ENCODE measurements around the gene NNT.
"Not testable (repeated sequence)": the region's sequence is repeated elsewhere in the genome, so short reads cannot be mapped to it uniquely, and the experiment has no call there.

The NNT gene

DNA sequence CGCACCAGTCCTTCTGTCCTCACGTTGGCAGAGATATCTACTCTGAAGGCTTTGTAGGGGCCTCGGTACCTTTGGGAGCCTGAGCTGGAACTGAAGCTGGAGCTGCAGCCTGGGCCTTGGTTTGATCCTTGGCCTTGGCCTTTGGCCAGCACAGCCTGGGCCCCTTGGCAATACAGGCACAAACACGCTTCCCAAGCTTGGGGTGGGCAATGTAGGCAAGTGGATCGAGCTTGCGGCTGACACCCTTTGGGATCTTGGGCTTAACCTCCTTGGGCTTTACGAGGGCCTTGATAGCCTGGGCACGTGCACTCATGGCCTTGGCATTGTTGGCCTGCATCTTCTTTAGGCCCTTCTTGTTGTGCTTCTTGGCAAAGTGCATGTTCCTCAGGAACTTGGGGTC lies 63.7 kb downstream of the NNT start:
- not testable (repeated sequence) for DNase-seq (ENCODE audit: low read depth)

DNA sequence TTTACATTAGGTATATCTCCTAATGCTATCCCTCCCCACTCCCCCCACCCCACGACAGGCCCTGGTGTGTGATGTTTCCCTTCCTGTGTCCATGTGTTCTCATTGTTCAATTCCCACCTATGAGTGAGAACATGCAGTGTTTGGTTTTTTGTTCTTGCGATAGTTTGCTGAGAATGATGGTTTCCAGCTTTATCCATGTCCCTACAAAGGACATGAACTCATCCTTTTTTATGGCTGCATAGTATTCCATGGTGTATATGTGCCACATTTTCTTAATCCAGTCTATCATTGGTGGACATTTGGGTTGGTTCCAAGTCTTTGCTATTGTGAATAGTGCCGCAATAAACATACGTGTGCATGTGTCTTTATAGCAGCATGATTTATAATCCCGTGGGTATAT lies 64.4 kb downstream of the NNT start:
- DNase-seq (ENCODE audit: low read depth), result not testable (repeated sequence)

DNA sequence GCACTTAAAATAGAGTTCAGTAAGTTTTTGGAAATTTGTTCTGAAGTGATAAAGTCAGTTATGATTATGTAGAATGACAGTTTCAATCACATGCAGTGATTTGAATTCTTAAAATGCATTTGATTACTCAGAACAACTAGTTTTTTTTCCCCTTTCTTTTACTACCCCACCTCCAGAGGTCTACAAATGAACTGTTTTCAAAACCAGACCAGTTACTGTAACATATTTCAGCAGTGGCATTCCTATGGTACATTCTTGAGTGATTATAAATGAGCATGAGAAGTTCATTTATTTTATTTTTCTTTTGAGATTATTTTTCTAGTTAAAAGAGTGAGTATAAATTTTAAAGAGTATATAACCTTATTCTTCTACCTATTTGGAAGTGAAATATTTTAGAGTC lies 71.6 kb downstream of the NNT start:
- no peak for DNase-seq (ENCODE audit: low read depth)

DNA sequence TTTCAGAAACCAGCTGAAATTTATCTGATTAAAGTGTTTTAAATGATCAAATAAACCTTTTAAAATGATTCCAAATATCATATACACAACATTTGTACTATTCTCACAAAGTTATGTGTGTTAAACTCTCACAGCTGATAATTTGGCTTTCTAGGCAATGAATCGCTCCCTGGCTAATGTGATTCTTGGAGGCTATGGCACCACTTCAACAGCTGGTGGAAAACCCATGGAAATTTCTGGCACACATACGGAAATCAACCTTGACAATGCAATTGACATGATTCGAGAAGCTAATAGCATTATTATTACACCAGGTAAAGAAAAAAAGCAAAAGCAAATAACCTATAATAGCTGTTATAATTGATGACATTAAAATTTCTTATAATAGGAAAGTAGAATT lies 72.4 kb downstream of the NNT start:
- DNase-seq (ENCODE audit: low read depth), result no peak

DNA sequence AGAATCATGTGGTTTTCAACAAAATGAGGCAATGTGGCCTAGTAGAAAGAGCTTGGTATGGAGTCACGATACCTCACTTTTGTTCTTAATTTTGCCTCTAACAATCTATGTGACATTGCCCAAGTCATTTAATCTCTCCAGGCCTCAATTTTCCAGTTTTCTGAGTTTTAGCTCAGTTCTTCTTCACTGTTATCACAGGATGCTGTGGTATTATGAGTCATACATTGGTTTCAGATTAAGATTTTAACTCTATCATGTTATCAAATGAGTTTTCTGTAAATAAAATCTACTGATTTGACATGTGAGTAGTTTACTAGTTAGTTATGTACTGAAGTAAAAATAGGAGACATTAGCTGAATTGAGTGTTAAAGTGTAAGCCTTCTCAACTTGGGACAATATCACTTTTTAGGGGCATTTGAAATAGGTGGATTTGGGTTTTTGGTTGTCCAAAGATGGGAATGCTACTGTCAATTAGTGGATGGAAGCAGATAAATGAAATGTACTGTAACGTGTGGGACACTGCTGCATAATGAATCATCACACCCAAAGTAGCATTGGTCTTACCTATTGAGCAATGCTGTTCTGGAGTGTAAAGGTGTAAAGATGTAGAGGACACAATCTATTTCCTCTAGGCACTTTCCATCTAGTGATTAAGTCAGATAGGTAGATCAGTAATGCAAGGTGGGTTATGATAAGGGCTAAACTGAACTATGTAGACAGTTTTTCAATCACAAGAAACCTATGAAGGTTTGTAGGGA lies 73.3 kb downstream of the NNT start:
- DNase-seq (ENCODE audit: low read depth), result no peak

DNA sequence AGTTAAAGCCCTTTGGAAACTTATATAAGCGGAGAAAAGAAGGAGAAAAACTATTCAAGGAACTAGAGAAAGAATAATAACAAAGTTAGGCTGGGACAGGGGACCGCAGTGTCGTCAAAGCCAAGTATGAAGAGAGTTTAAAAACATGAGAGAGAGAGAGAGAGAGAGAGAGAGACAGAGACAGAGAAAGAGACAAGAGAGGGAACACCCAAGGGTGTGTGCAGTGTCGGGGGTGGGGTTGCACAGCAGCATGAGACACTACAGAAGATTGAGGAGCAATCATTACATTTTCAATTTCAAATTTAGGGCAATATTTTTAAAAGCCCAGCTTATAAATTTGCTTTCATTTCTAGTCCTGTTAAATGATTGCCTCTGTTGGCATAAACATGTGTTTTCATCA lies 74.3 kb downstream of the NNT start:
- DNase-seq (ENCODE audit: low read depth), result no peak

DNA sequence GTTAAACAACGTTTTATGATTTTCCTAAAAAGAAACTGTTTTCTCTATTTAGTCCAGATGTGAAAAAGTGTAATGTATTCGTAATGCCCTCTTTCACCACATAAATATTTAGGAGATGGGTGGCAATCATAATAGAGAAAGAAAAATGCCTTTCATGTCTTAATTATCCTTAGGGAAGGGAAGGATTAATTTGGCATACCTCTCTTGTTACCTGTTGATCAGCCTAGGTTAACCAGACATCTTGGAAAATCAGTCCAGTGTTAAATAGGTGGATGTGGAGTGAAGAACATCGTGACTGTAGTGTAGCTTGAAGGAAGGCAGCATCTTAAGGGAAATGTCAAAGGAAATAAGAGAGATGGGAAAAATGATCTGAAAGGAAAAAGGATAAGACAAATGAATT lies 76.2 kb downstream of the NNT start:
- DNase-seq (ENCODE audit: low read depth), result no peak

DNA sequence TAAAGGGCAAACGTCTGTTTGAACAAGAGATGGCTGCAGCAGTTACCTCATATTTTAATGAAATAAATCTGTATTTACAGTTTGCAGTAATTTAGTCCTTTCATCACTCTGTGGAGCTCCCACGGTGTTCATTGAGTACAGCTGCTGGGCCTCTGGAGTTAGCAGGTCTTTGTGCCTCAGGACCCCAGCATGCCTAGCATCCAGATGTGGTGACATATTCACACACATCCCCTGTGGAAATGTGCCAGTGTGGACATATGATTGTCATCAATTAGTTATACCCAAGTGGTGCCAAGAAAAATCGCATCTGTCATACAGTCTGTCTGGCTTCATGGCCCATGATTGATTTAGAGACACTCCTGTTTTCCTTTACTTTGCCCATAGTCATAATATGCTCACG lies 77.3 kb downstream of the NNT start:
- DNase-seq (ENCODE audit: low read depth), result no peak

DNA sequence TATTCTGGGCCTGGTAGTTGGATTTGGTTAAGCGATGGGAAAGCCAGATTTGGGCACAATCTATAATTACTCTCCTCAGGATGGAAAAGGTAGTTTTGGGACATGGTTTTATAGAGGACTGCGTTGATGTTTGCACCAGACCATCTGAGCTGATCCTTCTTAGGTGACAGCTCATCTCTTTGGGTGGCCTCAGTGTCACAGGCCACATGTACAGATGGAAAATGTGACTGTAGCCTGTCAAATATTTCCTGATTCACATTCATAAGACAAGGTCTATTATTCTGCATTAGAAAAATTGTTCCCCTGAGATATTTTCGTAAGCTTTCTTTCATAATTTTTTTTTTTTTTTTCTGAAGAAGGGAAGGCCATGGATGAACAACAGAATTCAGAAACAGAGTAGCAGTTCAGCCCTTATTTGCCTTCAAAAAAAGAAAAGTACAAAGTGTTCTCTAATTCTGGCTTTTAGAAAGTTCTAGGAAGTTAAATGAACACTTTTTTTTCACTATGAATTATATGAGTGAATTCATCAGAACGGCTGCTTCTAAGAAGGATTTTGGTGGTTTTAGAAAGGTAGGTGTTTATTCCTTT lies 81.0 kb downstream of the NNT start:
- no peak for DNase-seq (ENCODE audit: low read depth)

DNA sequence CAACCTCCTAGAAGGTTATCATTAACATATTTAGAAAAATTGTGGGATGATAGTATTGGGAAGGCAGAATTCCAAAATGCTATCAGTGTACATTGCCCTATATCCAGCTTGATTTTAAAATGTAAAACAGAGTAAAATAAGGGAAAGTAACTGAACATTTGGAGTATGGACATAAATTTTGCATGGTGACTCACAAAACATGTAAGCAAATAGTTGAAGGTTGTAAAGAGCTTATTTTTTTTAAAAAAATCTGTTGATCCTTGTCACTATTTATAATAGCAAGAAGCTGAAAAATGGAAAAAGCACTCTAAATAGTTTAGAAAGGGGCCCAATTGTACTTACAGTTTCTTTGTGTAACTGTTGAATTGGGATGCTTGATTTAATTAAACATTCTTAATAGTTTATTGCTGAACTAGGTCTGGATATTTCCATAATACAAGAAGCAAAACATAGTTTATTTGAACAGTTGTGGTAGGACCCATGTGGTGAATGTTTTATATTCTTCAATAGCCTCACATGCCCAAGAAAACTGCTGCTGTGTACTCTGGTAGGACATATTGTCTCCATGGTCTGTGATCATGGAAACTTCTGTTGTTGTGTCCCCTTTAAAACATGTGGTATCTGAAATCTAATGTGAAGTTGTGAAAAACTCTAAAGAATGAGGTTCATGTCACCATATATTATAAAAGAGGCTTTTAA lies 82.4 kb downstream of the NNT start:
- DNase-seq (ENCODE audit: low read depth), result no peak

DNA sequence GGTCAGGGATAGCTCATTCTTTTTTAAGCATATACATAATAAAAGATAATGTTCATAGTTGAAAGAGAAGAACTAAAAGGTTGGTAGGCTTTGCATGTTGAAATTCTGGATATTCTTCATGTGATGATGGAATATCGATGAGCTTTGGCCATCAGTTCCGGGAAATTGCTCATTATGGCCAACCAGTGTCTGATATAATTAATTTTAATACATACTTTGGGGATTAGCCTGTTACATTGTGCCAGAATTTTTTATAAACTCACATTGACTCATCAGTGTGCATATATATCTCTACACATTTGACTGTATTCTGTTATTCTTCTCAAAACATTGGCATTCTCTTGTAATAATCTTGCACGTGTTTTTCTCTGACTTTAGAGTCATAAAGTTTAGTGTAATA lies 84.3 kb downstream of the NNT start:
- DNase-seq (ENCODE audit: low read depth), result no peak

DNA sequence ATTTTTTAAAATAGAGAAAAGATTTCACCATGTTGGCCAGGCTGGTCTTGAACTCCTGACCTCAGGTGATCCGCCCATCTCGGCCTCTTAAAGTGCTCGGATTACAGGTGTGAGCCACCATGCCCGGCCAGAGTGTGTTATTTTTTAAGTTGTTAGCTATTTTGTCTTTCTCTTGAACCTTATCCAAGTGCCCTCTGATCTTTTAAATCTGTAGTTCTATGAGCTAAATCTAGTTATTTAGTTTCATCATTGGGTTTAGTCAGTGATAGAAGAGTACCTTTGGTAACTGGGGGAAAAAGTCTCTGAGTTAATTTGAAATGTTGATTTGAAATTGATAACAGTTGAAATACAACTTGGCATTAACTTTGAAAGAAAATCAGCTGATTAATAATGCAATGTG lies 88.3 kb downstream of the NNT start:
- no peak for DNase-seq (ENCODE audit: low read depth)

DNA sequence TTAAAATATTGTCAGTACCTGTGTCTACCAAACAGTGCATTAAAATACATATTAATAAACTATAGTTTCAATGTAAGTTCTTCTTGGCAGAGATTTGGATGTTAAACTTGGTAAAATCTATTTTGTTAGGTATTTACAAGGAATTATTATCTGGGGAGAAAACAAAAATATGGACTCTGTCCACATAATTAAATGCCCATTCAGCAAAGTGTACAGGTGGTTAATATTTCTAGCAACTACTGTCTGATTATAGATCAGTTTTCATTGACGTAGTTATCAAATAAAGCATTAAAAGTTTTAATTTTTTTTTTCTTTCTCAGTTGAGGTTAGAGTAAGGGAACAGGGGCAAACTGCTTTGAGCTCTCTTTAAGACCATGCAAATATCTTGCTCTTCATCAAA lies 88.9 kb downstream of the NNT start:
- no peak for DNase-seq (ENCODE audit: low read depth)

DNA sequence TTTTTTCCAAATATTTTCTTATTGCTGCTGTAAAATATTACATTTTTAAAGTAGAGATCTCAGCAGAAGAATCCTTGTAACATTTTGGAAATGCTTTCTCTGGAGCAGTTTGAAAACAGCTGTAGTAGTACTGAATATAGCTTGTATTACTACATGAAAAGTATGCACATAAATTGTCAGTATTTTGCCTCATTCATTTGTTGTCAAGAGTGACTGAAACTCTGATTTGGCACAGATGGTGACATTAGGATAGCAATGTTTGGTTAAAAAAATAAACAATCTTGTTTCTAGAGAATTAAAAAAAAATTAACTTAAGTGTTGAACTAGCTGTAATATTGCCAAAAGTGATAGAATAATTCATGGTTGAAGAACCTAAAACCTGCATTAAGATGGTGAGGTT lies 90.4 kb downstream of the NNT start:
- no peak for DNase-seq (ENCODE audit: low read depth)

DNA sequence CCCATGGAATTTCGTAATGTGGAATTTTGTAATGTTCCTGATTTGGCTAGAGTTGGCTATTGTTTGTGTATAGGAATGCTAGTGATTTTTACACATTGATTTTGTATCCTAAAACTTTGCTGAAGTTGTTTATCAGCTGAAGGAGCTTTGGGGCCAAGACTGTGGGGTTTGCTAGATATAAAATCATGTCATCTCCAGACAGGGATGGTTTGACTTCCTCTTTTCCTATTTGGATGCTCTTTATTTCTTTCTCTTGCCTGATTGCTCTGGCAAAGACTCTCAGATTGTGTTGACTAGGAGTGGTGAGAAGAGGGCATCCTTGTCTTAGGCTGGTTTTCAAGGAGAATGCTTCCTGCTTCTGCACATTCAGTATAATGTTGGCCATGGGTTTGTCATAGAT lies 91.0 kb downstream of the NNT start:
- no peak for DNase-seq (ENCODE audit: low read depth)

DNA sequence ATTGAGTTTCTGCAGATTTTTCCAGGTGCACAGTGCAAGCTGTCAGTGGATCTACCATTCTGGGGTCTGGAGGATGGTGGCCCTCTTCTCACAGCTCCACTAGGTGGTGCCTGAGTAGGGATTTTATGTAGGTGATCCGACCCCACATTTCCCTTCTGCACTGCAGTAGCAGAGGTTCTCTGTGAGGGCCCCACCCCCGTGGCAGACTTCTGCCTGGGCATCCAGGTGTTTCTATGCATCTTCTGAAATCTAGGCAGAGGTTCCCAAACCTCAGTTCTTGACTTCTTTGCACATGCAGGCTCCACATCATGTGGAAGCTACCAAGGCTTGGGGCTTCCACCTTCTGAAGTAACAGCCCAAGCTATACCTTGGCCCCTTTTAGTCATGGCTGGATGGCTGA lies 93.5 kb downstream of the NNT start:
- DNase-seq (ENCODE audit: low read depth), result not testable (repeated sequence)

DNA sequence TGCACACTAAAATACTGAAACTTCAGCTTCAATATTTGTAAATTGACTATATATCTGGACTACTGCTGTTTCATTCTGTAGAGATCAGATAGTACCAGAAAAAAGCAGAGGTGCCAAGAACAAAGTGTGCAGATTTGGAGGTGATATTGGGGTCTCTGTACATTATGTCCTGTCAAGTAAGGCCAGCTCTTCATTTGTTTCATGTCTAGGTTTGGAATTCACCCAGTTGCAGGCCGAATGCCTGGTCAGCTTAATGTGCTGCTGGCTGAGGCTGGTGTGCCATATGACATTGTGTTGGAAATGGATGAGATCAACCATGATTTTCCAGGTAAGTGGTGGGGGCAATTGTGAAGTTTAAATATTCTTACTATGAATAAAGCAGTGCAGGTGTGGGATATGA lies 96.9 kb downstream of the NNT start:
- no peak for DNase-seq (ENCODE audit: low read depth)

DNA sequence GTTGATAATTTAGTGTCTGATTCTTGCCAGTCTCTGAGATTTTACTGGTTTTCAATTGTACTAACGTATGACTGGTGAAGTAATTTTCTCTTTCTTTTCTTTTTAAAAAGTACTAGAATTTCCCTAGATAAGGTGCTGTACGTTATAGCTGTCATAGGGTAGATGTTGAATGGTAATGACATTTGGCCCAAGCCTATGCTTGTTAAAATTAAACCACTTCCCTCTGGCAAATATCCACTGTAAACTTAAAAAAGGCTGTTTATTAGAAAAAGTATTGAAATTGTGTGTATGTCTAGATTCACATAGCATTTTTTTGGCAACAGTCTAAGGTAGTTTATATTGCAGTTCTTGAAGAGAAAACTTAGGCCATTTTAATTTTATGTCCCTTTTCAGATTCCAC lies 97.6 kb downstream of the NNT start:
- DNase-seq (ENCODE audit: low read depth), result no peak

DNA sequence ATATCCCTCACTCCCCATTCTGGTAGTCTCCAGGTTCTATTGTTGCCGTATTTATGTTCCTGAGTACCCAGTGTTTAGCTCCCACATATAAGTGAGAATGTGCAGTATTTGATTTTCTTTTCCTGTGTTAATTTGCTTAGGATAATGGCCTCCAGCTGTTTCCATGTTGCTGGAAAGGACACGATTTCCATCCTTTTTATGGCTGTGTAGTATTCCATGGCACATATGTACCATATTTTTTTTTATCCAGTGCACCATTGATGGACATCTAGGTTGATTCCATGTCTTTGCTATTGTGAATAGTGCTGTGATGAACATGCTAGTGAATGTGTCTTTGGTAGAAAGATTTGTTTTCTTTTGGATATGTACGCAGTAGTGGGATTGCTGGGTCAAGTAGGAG lies 98.2 kb downstream of the NNT start:
- no peak for DNase-seq (ENCODE audit: low read depth)

DNA sequence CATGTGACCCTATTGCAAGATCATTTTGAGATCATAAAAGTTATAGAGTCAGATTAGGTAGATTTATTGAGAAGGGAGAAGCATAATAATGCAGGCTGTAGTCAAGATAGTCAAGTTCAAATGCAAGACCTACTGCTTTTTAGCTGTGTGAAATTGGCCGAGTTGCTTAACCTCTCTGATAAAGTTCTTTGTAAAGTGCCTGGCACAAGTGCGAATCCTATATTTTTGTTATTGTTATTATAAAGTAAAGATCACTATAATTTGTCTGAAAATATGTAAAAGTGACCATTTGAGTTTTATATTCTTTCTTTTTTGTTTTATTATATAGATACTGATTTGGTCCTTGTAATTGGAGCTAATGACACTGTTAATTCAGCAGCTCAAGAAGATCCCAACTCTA lies 99.3 kb downstream of the NNT start:
- no peak for DNase-seq (ENCODE audit: low read depth)

DNA sequence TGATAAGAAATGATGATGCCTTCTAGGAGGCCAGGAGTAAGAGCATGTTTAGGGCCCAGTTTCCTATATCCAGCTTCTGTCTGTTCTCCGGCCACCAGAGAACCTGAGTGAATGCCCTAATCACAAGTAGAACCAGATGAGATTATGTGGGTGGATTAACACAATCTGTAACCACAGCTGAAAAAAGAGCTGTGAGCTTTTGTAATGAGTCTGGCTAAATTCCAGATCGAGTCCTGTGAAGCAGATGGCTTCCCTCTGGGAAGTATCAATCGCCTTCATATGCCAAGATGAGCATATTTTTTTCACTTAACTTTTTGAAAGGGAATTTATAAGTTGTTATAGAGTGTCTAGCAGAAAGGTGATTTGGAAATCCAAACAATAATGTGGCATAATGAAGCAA lies 99.8 kb downstream of the NNT start:
- DNase-seq (ENCODE audit: low read depth), result peak; percentile 70

DNA sequence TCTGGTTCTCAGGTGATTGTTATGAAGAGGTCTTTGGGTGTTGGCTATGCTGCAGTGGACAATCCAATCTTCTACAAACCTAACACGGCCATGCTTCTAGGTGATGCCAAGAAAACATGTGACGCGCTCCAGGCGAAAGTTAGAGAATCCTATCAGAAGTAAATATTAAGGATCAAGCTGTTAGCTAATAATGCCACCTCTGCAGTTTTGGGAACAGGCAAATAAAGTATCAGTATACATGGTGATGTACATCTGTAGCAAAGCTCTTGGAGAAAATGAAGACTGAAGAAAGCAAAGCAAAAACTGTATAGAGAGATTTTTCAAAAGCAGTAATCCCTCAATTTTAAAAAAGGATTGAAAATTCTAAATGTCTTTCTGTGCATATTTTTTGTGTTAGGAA lies 101.3 kb downstream of the NNT start:
- DNase-seq (ENCODE audit: low read depth), result no peak

DNA sequence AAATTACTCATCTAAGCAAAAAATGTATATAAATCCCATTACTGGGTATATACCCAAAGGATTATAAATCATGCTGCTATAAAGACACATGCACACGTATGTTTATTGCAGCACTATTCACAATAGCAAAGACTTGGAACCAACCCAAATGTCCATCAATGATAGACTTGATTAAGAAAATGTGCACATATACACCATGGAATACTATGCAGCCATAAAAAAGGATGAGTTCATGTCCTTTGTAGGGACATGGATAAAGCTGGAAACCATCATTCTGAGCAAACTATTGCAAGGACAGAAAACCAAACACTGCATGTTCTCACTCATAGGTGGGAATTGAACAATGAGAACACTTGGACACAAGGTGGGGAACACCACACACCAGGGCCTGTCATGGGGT lies 103.6 kb downstream of the NNT start:
- not testable (repeated sequence) for DNase-seq (ENCODE audit: low read depth)

DNA sequence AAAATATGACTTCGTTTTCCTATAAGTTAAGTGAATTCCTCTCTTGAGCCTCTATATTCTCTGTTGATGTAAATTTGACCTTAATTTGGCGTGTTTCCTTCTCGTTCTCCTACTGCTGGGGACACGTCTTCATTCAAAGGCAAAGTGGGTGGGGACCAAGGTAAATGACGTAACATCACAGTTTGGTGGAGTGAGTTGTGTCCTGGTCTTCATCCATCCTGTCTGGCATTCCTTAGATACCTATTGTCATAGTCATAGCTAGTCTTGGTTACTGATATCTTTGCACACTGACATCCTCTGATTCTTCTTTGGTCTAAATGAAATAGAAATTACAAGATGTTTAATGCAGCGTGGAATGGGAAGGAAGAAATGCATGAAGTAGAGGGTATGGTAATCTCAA lies 108.5 kb downstream of the NNT start:
- DNase-seq (ENCODE audit: low read depth), result no peak

Measured in GM04504 (cell line).